Caco-2 (cell line): ENCODE data around the gene LAMC1. TPM values are rescaled to one million over a fixed set of nuclear protein-coding genes. Genes with fewer than 3 reads are reported as not detected.

Experiments used
- BruUV-seq: library from RNA; stranded (reverse); fragments of 400-500 nt; replicated peaks from 2 replicates; lab custom pipeline; 2021; lab: Mats Ljungman, UMichigan
- CTCF ChIA-PET: fragments of 300-600 bp; sonication (Branson Sonifier 250); formaldehyde crosslinking; loops from one replicate; lab custom pipeline; 2022; ENCODE audit warnings: antibody characterized with exemption; lab: Charles Lee
- POLR2A ChIA-PET: fragments of 300-600 bp; sonication (Branson Sonifier 250); formaldehyde crosslinking; loops from one replicate; lab custom pipeline; 2022; ENCODE audit warnings: antibody characterized with exemption; lab: Charles Lee
- DNase-seq, 2 experiments: peaks; one replicate each; pipeline versions ENCODE4 v3.0.0 to v3.0.0-alpha.2; 2020 to 2022
- H3K27me3 ChIP-seq: replicated peaks from 2 replicates; pipeline ENCODE4 v1.6.0; 2011; ENCODE audit warnings: low read length; ENCODE audit not compliant: control insufficient read depth, insufficient read depth
- H3K36me3 ChIP-seq: 2 replicates; pipeline ENCODE4 v1.5.1; 2011; ENCODE audit warnings: low read length; ENCODE audit not compliant: control insufficient read depth, insufficient read depth
- H3K4me1 ChIP-seq: fragments of 250-450 bp; sonication (Bioruptor Pico); 2 replicates; pipeline ENCODE4 v1.5.1; 2020; ENCODE audit warnings: mild to moderate bottlenecking
- H3K4me3 ChIP-seq: 2 replicates; pipeline ENCODE4 v1.5.1; 2011; ENCODE audit warnings: low read depth, mild to moderate bottlenecking, control low read depth, low read length
- H3K9me3 ChIP-seq: fragments of 250-450 bp; sonication (Bioruptor Pico); 2 replicates; pipeline ENCODE4 v1.5.1; 2020; ENCODE audit warnings: mild to moderate bottlenecking, moderate library complexity
- H3K27ac Mint-ChIP-seq: one replicate; pipeline ENCODE4 v1.8.0; 2022; ENCODE audit warnings: mixed read lengths; ENCODE audit not compliant: unreplicated experiment
- H3K27me3 Mint-ChIP-seq: one replicate; pipeline ENCODE4 v1.8.0; 2022; ENCODE audit warnings: mixed read lengths; ENCODE audit not compliant: insufficient read depth, unreplicated experiment
- H3K36me3 Mint-ChIP-seq: one replicate; pipeline ENCODE4 v1.8.0; 2022; ENCODE audit warnings: mild to moderate bottlenecking, mixed read lengths; ENCODE audit not compliant: insufficient read depth, unreplicated experiment
- H3K4me1 Mint-ChIP-seq: one replicate; pipeline ENCODE4 v1.8.0; 2022; ENCODE audit warnings: low read depth, mixed read lengths; ENCODE audit not compliant: unreplicated experiment
- H3K4me3 Mint-ChIP-seq: one replicate; pipeline ENCODE4 v1.8.0; 2022; ENCODE audit warnings: mild to moderate bottlenecking, moderate library complexity, mixed read lengths; ENCODE audit not compliant: unreplicated experiment
- H3K9me3 Mint-ChIP-seq: one replicate; pipeline ENCODE4 v1.8.0; 2022; ENCODE audit warnings: mixed read lengths; ENCODE audit not compliant: unreplicated experiment
- CTCF ChIP-seq, 2 experiments: fragments of 200-600 bp in 1 of 2; IDR thresholded peaks; 1 replicate in 1 of 2; 2 replicates in 1 of 2; pipeline versions ENCODE4 v1.5.1 to v1.8.0; 2011 to 2022; ENCODE audit warnings: antibody characterized with exemption in 1 of 2, control low read depth in 1 of 2, inconsistent platforms in 1 of 2, low read depth in 1 of 2, low read length in 1 of 2, mild to moderate bottlenecking in 1 of 2, moderate library complexity in 1 of 2; ENCODE audit not compliant: insufficient read depth in 1 of 2, severe bottlenecking in 1 of 2, unreplicated experiment in 1 of 2
- intact Hi-C: fragments of 100-400 bp; cut with micrococcal nuclease; formaldehyde crosslinking; loops from one replicate; pipeline ENCODE4 v1.10.0; 2022; ENCODE audit not compliant: unreplicated experiment
- total RNA-seq: library from RNA; stranded (reverse); gene quantifications from 2 replicates; pipeline ENCODE4 v1.2.3, GENCODE V29; 2022

LAMC1 gene
- total RNA-seq, 1 experiment from 2014 or later: 323 TPM

GRCh38 chr1:183097438-183098051 lies 74.3 kb downstream of the LAMC1 start:
- Histone ChIP-seq H3K4me3 (no peak overlapping the region), H3K4me1 (peaks cover 100% of the 10 kb centered on the region), H3K36me3 (no peaks in the 10 kb centered on the region), H3K27me3 (no peaks in the 10 kb centered on the region), H3K9me3 (no peaks in the 10 kb centered on the region)
- POLR2A ChIA-PET: no interaction called here
- H3K9me3 Mint-ChIP-seq: no peaks in the 10 kb centered on the region
- no peak for DNase-seq
- H3K36me3 Mint-ChIP-seq: peaks cover 13% of the 10 kb centered on the region
- H3K4me3 Mint-ChIP-seq: no peak overlapping the region
- H3K27me3 Mint-ChIP-seq: no peaks in the 10 kb centered on the region
- H3K27ac Mint-ChIP-seq: no peak overlapping the region
- CTCF ChIA-PET: no interaction called here
- peaks cover 34% of the 10 kb centered on the region for H3K4me1 Mint-ChIP-seq
- intact Hi-C loops: no loop called here
- TF ChIP-seq CTCF (IDR thresholded peaks at IDR 0.05; ENCODE audit: insufficient read depth in 1 of 2, low read depth in 1 of 2, low read length in 1 of 2, severe bottlenecking in 1 of 2, unreplicated experiment in 1 of 2): no peak
- BruUV-seq: no TSS peak

GRCh38 chr1:183098317-183098716 lies 75.1 kb downstream of the LAMC1 start:
- ChIA-PET POLR2A (no interaction called here), CTCF (no interaction called here)
- no TSS peak for BruUV-seq
- Mint-ChIP-seq H3K9me3 (no peaks in the 10 kb centered on the region), H3K4me3 (no peak overlapping the region), H3K27ac (no peak overlapping the region), H3K4me1 (peaks cover 31% of the 10 kb centered on the region), H3K36me3 (peaks cover 17% of the 10 kb centered on the region), H3K27me3 (no peaks in the 10 kb centered on the region)
- Histone ChIP-seq H3K36me3 (no peaks in the 10 kb centered on the region), H3K9me3 (no peaks in the 10 kb centered on the region), H3K4me1 (peaks cover 100% of the 10 kb centered on the region), H3K4me3 (no peak overlapping the region), H3K27me3 (no peaks in the 10 kb centered on the region)
- DNase-seq: peak; percentile 46 to 50
- intact Hi-C loops: no loop called here
- TF ChIP-seq CTCF (IDR thresholded peaks at IDR 0.05; ENCODE audit: insufficient read depth in 1 of 2, low read depth in 1 of 2, low read length in 1 of 2, severe bottlenecking in 1 of 2, unreplicated experiment in 1 of 2): no peak

- Histone ChIP-seq H3K4me3 (no peak overlapping the region), H3K4me1 (peaks cover 86% of the 10 kb centered on the region), H3K36me3 (no peaks in the 10 kb centered on the region), H3K9me3 (no peaks in the 10 kb centered on the region), H3K27me3 (no peaks in the 10 kb centered on the region)
- no peaks in the 10 kb centered on the region for H3K9me3 Mint-ChIP-seq
- H3K27me3 Mint-ChIP-seq: no peaks in the 10 kb centered on the region
- peaks cover 31% of the 10 kb centered on the region for H3K36me3 Mint-ChIP-seq
- intact Hi-C loops: loop anchor here (2.0 kb wide), 1 partner anchor 22 kb away; no protein-coding TSS in a partner anchor
- H3K27ac Mint-ChIP-seq: no peak overlapping the region
- TSS peak; percentile 58 for BruUV-seq
- H3K4me1 Mint-ChIP-seq: peaks cover 18% of the 10 kb centered on the region
- CTCF ChIA-PET: no interaction called here
- H3K4me3 Mint-ChIP-seq: no peak overlapping the region
- no peak for TF ChIP-seq CTCF (IDR thresholded peaks at IDR 0.05; ENCODE audit: insufficient read depth in 1 of 2, low read depth in 1 of 2, low read length in 1 of 2, severe bottlenecking in 1 of 2, unreplicated experiment in 1 of 2)
- no peak for DNase-seq
- POLR2A ChIA-PET: no interaction called here
Observed at GRCh38 chr1:183100361-183100974, 77.2 kb downstream of the LAMC1 start.
